Body of pancreas (tissue), 4 donors: ENCODE results near the gene ADH5.

Source experiments
- CTCF ChIP-seq, 7 experiments: fragments of 450-650 bp in 4 of 7; fragments of 200-600 bp in 3 of 7; sonication (generic) in 3 of 7; IDR thresholded peaks; one replicate each; pipeline ENCODE4 v1.5.1; 2016 to 2019; ENCODE audit warnings: antibody characterized with exemption in 7 of 7
- POLR2A ChIP-seq, 3 donors: fragments of 450-650 bp; IDR thresholded peaks; one replicate each; pipeline ENCODE4 v1.6.1; 2016; ENCODE audit warnings: antibody characterized with exemption in 3 of 3, mild to moderate bottlenecking in 2 of 3

- TF ChIP-seq CTCF (IDR thresholded peaks at IDR 0.05) (no peak), POLR2A (IDR thresholded peaks at IDR 0.05) (no peak)
These were observed 67.2 kb downstream of the ADH5 start for GRCh38 chr4:99021386-99021785.
